Stimulated activated CD8-positive, alpha-beta memory T cell treated with anti-CD3 and anti-CD28 coated beads, Interleukin-15, amount 100 ng/mL, for 48 hours (primary cell): ENCODE measurements around the gene SEPSECS.

ENCODE experiments used
- DNase-seq, 2 donors: peaks; one replicate each; pipeline ENCODE4 v3.0.0-alpha.2; 2020; ENCODE audit warnings: low read depth in 2 of 2

The SEPSECS gene

GRCh38 chr4:25159837-25160713 is at the start of gene SEPSECS:
Gene SEPSECS, minus strand, starts transcription at chr4:25160449. Its CDS starts 80 bp downstream, at chr4:25160369.
- peak; percentile 86 to 90 for DNase-seq

- no peak for DNase-seq
Measured at GRCh38 chr4:25209702-25210101, 49.5 kb upstream of the SEPSECS start.

GRCh38 chr4:25207997-25208396 is 47.7 kb upstream of the SEPSECS start:
- DNase-seq, result no peak

GRCh38 chr4:25198713-25199112 is 38.5 kb upstream of the SEPSECS start:
- no peak for DNase-seq

- DNase-seq, result no peak
Measured at GRCh38 chr4:25190407-25190806, 30.2 kb upstream of the SEPSECS start.

- DNase-seq, result no peak
Measured at GRCh38 chr4:25184056-25184455, 23.8 kb upstream of the SEPSECS start.

GRCh38 chr4:25182937-25183336 is 22.7 kb upstream of the SEPSECS start:
- DNase-seq, result no peak

- no peak for DNase-seq
Measured at GRCh38 chr4:25180524-25181131, 20.4 kb upstream of the SEPSECS start.

- DNase-seq, result no peak
Measured at GRCh38 chr4:25178838-25179261, 18.6 kb upstream of the SEPSECS start.

GRCh38 chr4:25177147-25177546 is 16.9 kb upstream of the SEPSECS start:
- DNase-seq, result no peak

GRCh38 chr4:25174674-25175073 is 14.4 kb upstream of the SEPSECS start:
- no peak for DNase-seq

GRCh38 chr4:25172961-25173915 is 13.0 kb upstream of the SEPSECS start:
- no peak for DNase-seq

GRCh38 chr4:25171201-25171865 is 11.1 kb upstream of the SEPSECS start:
- DNase-seq, result no peak

- DNase-seq, result no peak
Measured at GRCh38 chr4:25169446-25169845, 9.2 kb upstream of the SEPSECS start.

GRCh38 chr4:25165916-25166315 is 5.7 kb upstream of the SEPSECS start:
- no peak for DNase-seq

- no peak for DNase-seq
Measured at GRCh38 chr4:25163196-25163595, 2.9 kb upstream of the SEPSECS start.

- DNase-seq, result no peak
Measured at GRCh38 chr4:25162566-25162965, 2.3 kb upstream of the SEPSECS start.

- DNase-seq, result no peak
Measured at GRCh38 chr4:25161593-25161950, 1.3 kb upstream of the SEPSECS start.

GRCh38 chr4:25160714-25161592 is 704 bp upstream of the SEPSECS start:
- DNase-seq, result no peak

- DNase-seq, result no peak
Measured at GRCh38 chr4:25158817-25159216, 1.4 kb downstream of the SEPSECS start.

- DNase-seq, result no peak
Measured at GRCh38 chr4:25157081-25157480, 3.2 kb downstream of the SEPSECS start.
